K562 (cell line): ENCODE results near the gene ZMYND19. TPM values are rescaled to one million over a fixed set of nuclear protein-coding genes. Genes with fewer than 3 reads are reported as not detected.

Experiments used
- GTF2F1 ChIP-seq: IDR thresholded peaks from 2 replicates; pipeline ENCODE4 v1.6.1; 2011; ENCODE audit warnings: low read depth, low read length, improper control_type of control experiment
- HNRNPH1 ChIP-seq: fragments of 200-400 bp; formaldehyde crosslinking; optimal IDR thresholded peaks from 2 replicates; pipeline ENCODE3; 2017; ENCODE audit warnings: low read depth, mild to moderate bottlenecking, low read length, moderate library complexity
- LCOR ChIP-seq: sonication (generic); formaldehyde crosslinking; IDR thresholded peaks from 2 replicates; pipeline ENCODE4 v1.8.0; 2022; ENCODE audit warnings: mild to moderate bottlenecking, missing genetic modification reagents
- LEF1 ChIP-seq: fragments of 450-650 bp; IDR thresholded peaks from 2 replicates; pipeline ENCODE4 v1.6.1; 2016; ENCODE audit warnings: mild to moderate bottlenecking
- NR0B1 ChIP-seq: fragments of 450-650 bp; IDR thresholded peaks from one replicate; pipeline ENCODE4 v1.6.1; 2018; ENCODE audit warnings: mild to moderate bottlenecking, moderate library complexity; ENCODE audit not compliant: partially characterized antibody
- POLR3A ChIP-seq: IDR thresholded peaks from 2 replicates; pipeline ENCODE4 v1.6.1; 2011; ENCODE audit warnings: borderline replicate concordance, mild to moderate bottlenecking, moderate library complexity; ENCODE audit not compliant: insufficient read length, insufficient read depth; ENCODE audit errors: extremely low read depth
- RCOR1 ChIP-seq, 2 experiments: IDR thresholded peaks; 2 replicates each; pipeline ENCODE4 v1.6.1; 2012; ENCODE audit warnings: low read depth in 2 of 2, low read length in 2 of 2, borderline replicate concordance in 1 of 2, improper control_type of control experiment in 1 of 2
- ZBTB40 ChIP-seq, 2 experiments: fragments of 450-650 bp in 1 of 2; sonication (generic) in 1 of 2; formaldehyde crosslinking in 1 of 2; IDR thresholded peaks; 2 replicates each; pipeline versions ENCODE4 v1.7.1 to v1.9.0; 2016 to 2022; ENCODE audit warnings: inconsistent platforms in 1 of 2, mild to moderate bottlenecking in 1 of 2, missing genetic modification reagents in 1 of 2
- ZNF217 ChIP-seq: sonication (generic); formaldehyde crosslinking; IDR thresholded peaks from 2 replicates; pipeline ENCODE4 v1.8.0; 2022; ENCODE audit warnings: mild to moderate bottlenecking, missing genetic modification reagents
- ZNF274 ChIP-seq: IDR thresholded peaks from 2 replicates; pipeline ENCODE4 v1.6.1; 2011; ENCODE audit warnings: low read depth, mild to moderate bottlenecking, low read length, moderate library complexity, borderline replicate concordance
- ZNF592 ChIP-seq: fragments of 450-650 bp; IDR thresholded peaks from 2 replicates; pipeline ENCODE4 v1.6.1; 2017; ENCODE audit warnings: antibody characterized with exemption, mild to moderate bottlenecking
- polyA plus RNA-seq, 8 experiments: library from polyadenylated mRNA; depleted of rRNA in 4 of 8; stranded (reverse) in 5 of 8; unstranded in 3 of 8; fragments of >200 nt; fragmentation: Nextera tagmentation in 2 of 8; fragmentation: Illumina TruSeq in 1 of 8; extraction: Ambion mirVana in 2 of 8; extraction: Trizol in 1 of 8; gene quantifications; 2 replicates each; pipeline versions ENCODE4 v1.2.1 to v1.2.3, GENCODE V29; 2011 to 2014; ENCODE audit warnings: inconsistent platforms in 1 of 8, missing spikeins in 1 of 8
- total RNA-seq, 7 experiments: library from RNA; depleted of rRNA in 6 of 7; stranded (reverse); fragments of >200 nt in 6 of 7; fragmentation: Illumina TruSeq in 2 of 7; extraction: Trizol in 2 of 7; gene quantifications; 2 replicates each; pipeline versions ENCODE4 v1.2.1 to v1.2.3, GENCODE V29; 2011 to 2021; ENCODE audit warnings: low replicate concordance in 1 of 7

Gene ZMYND19
- total and polyA plus RNA-seq, 9 of the 15 experiments (the other 6 are each of a cell fraction or from before 2014, with no cell fraction given), result 1.0 to 86.7 (median 44.0) TPM

- no peak for TF ChIP-seq ZBTB40 (IDR thresholded peaks at IDR 0.05)
- TF ChIP-seq ZBTB40 (CRISPR knock-in tag; IDR thresholded peaks at IDR 0.05), result no peak
- TF ChIP-seq ZNF274, result no peak
- TF ChIP-seq LCOR (CRISPR knock-in tag), result no peak
- no peak for TF ChIP-seq ZNF217 (CRISPR knock-in tag)
- TF ChIP-seq HNRNPH1, result no peak
- TF ChIP-seq GTF2F1, result no peak
- no peak for TF ChIP-seq POLR3A
- TF ChIP-seq NR0B1, result no peak
- TF ChIP-seq ZNF592, result peak; percentile 82
- no peak for TF ChIP-seq LEF1
- no peak for TF ChIP-seq RCOR1 (IDR thresholded peaks at IDR 0.05; ENCODE audit: borderline replicate concordance in 1 of 2, low read depth in 2 of 2, low read length in 2 of 2)
Measured at GRCh38 chr9:137534256-137535119, 55.8 kb downstream of the ZMYND19 start (continued).
